Measurements from ENCODE around the gene WNT3A.

The WNT3A gene

DNA sequence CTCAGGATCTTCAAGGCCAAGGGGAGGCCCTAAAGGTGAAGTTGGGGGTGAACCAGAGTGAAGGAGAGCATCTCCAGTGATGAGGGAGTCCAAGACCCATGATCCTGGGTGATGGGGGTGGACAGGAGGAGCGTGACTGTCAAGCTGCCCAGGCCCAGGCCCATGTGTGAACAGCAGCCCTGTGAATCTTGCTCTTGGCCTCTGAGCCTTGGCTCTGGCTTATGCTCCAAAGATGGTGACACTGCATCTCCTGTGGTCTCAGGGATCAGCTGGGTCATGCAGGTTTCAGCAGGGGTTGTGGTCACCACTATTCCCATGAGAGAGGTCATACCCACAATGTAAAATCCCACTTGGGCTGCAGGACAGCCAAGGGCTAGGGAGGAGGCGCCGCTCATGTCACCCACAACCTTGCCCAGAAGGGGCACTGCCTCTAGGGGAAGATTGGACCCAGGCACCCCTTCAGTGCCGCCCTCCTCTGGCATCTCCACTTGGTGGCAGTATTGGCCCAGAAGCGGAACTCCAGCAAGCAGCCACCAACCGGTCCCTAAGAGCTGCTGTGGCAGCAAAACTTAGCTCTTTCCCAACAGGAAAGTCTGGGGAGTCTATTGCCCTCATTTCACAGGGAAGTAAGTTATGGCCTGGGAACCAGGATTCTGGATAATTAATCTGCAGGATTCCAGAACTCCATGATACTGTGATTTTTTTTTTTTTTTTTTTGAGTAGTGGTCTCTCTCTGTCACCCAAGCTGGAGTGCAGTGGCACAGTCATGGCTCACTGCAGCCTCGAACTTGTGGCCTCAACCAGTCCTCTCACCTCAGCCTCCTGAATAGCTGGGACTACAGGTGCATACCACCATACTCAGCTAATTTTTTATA lies 7.5 kb upstream of the WNT3A start:
- peak; percentile 87 to 90 (median 90) for DNase-seq

DNA sequence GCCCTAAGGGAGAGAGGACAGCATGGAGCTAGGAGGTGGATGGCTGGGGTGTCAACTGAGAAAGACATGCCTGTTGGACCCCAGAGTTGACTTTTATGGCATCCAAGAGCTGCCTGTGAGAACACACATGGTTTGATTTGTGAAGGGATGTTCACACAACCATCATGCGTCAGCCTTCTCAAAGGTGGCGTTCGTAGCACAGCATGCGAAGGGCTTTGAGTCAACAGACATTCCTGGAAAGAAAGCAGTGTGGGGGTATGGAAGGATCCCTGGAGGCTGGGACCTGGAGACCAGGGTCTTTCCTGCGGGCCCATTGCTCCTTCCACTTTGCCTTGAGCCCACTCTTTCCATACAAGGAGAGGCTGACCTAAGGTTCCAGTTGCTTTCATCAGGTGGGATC lies 6.4 kb upstream of the WNT3A start:
- DNase-seq: no peak

DNA sequence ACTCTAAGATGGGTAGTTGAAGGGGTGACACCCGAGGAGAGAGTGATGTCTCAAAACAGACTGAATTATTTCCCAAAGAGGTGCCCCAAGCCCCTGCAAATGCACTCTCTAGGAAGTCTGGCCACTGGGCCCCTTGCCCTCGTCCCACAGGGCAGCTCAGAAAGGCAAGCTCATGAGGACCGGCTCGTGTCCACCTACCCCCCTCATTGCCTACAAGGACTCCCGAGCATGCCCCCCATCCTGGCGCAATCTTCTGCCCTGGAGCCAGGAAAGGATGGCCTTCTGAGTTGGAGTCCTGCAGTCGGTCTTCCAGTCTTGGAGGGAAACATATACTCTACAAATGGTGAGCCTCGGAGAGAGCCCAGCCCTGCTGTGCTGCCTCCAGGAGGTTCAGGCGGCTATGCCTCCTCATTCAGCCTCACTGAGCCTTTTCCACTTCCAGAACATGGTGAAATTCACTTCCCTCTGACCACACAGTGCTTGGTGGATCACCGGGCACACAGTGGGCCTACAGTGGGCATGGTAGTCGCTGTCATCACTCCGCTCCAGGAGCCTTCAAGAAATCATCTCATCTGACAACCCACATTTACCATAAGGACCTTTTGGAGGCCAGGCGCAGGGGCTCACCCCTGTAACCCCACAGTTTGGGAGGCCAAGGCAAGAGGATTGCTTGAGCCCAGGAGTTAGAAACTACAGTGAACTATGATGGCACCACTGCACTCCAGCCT lies 5.8 kb upstream of the WNT3A start:
- DNase-seq: no peak

DNA sequence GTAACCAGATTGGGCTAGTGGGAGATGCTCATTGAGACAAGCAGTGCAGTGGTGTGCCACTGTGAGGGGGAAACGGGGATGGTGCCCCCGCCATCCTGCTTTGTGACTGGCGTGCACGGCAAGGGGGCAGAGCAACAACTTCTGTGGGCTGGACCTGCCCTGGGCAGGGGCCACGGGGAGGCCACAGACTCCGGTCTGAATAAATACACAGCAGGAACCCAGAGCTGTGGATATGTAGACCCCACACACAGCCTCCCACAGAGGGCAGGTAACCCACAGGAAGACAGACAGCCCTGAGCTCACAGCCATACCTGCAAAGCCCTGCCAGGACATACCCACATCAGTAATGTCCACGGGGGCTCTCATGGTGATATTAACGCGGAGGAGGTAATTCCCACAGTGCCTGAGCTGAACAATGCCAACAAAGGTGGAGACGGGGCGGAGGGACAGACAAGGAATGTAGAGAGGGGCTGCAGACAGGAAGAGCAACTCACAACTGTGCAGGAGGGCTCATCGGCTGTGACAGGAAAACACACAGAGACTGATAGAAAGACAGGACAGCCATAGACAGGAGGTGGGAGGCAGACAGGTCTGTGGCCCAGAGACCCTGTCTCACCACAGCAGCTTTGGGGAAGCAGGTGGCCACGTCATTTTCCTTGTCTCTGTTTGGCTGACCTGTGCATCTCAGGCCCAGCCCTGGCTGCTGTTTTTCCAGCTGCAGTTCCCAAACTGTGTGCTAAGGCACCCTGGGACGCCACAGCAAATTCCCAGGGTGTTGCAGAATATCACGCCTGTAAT lies 4.9 kb upstream of the WNT3A start:
- DNase-seq: no peak

DNA sequence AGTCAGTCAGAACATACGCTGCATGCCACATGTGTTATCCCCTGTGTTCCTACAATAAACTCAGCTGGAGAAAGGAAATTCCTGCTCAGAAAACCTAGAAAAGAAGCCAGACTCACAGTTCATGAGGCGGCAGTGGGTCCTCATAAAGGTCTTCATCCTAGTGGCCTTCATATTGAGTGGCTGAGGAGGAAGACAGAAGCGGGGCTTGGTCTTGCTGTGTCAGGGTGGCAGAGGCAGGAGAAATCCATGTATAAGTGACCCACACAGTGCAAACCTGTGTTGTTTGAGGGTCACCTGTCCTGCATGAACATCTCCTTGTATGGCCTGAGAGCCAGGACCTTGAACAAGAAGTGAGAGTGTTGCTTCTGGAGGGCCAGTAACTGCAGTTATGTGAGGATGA lies 4.0 kb upstream of the WNT3A start:
- DNase-seq: no peak

DNA sequence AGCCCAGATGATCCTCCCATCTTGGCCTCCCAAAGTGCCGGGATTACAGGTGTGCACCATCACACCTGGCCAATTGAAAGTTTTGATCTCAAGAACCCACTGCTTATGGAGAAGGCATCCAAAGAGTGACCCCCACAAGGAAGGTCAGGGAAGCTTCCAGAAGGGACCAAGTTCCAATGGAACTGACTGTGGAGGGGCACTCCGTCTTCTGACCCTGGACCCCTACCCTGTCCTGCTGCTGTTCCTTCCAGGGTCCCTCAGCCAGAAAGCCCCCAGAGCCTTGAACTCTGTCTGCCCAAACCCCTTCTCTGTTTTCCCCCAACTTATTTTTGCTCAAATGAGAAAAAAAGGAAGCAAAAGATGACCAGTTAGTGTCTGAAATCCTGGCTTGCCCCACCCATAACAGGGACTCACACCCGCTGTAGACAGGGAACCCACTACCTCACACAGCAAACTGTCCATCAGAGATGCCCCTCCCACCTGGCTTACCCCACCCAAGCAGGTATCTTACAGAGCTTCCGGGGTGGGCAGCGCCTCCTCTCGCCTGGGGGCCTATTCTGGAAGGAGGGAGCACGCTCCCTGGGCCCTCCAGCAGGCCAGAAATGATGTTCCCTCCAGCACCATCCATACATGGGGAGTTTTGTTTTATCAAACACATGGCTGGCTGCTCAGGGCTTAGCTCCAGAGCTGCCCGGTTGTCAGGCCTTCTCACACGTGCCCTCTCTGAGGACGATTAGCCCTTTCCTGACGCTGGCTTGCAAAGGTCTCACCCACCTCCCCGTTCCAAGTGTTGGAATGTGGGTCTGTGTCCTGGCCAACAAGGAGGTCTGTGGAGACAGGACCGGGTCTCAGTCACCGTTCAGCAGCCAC lies 3.1 kb upstream of the WNT3A start:
- no peak for DNase-seq

DNA sequence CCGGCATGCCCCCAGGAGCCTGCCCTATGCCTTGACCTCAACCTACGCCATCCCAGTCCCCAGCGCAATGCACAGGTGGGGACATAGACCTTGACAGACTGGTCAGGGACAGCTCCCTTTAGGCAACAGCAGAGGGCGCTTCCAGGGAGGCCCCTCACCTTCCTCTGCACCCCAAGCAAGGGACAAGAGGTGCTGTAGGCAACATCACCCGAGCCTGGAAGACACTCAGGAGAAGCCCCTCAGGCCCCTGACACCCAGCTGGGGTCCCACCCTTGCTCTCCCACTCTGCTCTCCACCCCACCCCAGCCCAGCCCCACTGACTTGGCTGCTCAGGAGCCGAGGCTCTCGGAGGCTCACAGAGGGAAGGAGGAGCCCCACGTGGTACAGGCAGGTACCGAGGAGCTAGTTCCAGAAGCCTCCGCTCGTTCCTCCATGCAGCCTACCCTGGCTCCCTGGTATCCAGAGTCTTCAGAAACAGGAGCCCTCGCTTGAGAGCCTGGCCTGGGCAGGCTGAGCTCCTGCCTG lies 2.4 kb upstream of the WNT3A start:
- DNase-seq: peak in 2 of 3 donors; percentile 14 to 36

DNA sequence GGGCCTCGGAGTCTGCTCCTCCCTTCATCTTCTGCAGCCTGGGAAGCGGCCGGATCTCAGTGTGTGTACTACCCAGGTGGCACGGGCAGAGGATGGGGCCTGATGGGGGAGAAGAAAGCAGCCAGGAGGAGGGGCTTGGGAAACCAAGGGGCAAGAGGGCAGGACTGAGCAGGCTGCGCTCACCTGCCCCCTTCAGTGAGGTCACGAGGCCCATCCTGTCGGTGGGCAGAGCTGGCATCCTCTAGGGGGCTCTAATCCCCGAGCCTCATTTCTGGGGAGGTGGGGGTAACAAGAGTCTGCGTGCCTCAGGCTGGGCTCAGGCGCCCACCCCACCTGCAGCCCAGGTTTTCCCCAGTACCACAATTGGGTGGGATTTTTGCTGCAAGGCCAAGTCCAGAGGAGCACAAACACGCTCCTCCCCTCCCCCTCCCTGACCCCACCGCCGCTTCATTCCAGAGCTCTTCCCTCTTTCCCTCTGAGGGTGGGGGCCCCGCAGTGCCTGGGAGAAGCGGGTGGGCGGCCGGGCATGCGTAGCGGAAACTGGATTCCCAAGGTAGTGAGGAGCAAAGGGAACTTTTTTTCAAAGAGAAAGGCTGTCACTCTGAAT lies 1.8 kb upstream of the WNT3A start:
- no peak for DNase-seq

DNA sequence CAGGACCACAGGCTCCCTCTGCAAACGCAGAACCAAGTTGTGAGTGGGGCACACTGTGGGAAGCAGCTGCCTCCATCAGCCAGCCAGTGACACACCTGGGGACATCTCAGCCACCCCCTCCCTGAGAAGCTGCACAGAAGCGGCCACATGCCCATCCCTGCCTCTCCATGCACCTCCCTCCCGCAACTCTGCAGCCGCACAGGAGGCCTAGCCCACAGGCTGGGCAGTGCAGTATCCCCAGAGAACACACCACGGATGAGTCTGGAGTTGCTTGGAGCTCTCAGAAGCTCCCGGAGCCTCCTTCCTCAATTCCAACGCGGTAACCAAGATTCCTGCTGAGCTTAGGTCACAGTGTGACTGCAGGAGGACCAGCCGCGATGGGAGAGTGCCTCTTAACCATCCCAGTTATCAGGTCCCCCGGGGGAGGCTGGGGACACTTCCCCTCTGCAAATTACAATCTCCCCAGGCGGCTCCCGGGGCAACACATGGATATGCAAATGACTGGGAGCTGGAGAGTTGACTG lies 1.2 kb upstream of the WNT3A start:
- peak in 2 of 3 donors; percentile 22 to 25 for DNase-seq

DNA sequence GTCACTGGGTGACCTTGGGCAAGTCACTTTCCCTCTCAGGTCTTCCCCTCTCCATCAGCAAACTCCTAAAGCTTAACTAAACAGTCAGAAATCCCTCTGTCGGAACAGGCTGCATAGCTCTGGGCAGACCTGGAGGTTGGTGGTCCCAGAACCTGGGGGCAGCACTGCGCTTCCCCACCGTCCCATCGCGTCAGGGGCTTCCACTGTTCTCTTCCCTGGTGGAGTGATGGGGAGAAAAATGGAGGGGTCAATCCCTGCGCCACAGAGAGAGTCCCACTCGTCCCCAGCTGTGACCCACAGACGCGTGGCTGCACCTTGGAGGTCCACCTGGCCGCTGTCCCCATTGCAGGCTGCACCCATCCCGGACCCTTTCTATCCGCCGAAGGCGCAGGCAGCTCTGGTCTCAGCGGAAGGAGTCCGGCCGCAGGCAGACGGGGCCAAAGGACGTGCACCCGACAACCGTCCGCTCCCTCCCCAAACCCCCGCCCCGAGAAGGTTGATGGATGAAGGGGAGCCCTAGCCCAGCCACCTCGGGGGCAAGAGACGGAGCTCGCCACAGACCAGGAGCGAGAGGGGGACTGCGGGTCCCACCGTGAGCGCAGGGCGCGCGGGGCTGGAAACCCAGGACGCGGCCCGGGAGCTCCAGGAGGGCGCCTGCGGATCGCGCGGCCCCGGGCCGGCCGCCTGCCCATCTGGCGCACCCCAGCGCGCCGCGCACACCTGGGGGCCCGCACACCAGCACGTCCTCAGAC lies 588 bp upstream of the WNT3A start:
- no peak for DNase-seq

DNA sequence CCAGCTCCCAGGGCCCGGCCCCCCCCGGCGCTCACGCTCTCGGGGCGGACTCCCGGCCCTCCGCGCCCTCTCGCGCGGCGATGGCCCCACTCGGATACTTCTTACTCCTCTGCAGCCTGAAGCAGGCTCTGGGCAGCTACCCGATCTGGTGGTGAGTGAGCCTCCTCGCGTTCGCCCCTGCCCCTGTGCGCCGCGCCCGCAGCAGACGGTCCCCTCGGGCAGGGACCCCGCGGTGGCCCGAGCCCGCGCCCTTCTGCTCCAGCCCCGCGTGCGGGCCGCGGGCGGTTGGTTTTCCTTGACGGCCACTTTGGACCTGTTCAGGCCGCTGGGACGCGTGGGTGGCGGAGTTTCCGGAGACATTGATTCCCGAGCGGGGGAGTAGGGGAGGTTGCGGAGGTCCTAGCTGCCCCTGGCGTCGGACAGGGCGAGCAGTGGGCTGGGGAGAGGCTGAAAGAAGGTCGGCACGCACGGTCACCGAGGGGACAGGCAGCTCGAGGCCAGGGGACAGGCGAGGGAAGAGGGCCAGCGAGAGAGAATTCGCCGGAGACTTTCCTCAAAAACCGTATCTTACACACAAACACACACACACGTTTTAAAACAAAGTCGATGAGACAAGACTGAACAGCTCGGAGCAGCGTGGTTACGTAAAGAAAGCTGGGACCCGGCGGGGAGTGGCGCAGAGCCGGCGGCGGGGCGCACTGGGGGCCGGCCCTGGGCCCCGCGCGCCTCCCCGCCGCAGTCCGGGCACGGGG lies 427 bp downstream of the WNT3A start:
- DNase-seq: peak in 1 of 3 donors; percentile 27

DNA sequence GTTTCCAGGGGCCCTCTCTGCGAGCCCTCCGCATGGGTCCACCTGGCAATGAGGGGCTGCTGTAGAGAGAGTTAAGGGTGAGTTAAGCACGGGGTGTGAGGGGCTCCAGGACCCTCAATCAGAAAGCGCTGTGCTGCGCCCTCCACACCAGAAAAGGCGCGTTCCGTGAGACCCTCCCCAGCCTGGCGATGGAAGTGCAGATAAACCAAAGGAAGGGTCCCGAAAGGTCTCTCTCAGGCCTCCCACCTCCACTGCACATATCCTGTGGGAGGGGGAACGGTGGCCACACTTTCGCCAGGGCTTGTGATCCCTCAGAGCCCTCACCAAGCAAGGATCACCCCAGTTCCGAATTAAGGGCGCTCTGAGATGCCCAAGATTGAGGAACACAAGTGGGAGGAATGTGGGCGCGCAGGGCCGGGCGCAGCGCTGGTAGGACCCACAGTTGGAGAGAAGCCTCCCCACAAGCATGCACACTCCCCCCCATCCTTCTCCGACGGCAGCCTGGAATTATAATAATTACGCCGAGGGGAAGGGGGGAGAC lies 1.1 kb downstream of the WNT3A start:
- no peak for DNase-seq

DNA sequence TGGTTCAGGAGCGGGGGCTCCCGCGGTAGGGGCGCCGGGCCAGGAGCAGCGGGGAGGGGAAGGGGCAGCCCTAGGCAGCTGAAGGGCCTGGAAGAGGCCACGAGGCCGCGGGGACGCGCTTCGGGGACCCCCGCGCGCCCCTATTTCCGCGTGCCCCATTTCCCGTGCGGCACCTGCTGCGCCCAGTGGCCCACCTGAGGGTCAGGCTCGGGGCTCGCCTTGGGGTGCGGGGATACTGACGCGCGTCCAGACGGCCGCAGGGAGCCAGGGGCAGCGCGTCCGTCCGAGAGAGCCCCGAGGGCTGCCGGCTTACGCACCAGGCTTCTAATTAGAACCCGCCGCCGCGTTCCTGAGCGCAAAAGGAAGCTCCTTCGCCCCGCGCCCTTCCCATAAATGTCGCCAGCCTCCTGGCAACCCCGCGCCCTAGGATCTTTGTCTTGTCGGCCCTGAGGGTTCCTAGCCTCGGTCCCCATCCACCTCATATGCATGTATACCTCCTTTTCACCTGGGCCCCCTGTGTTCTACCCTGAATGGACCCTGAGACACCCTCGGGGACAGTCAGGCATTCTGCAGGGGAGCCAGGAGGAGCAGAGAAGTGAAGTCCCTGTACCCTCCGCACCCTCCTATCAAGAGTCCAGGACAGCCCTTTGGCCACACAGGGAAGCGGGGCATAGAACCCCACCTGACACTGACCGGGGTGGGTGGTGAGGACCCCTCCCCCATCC lies 1.8 kb downstream of the WNT3A start:
- DNase-seq: no peak

DNA sequence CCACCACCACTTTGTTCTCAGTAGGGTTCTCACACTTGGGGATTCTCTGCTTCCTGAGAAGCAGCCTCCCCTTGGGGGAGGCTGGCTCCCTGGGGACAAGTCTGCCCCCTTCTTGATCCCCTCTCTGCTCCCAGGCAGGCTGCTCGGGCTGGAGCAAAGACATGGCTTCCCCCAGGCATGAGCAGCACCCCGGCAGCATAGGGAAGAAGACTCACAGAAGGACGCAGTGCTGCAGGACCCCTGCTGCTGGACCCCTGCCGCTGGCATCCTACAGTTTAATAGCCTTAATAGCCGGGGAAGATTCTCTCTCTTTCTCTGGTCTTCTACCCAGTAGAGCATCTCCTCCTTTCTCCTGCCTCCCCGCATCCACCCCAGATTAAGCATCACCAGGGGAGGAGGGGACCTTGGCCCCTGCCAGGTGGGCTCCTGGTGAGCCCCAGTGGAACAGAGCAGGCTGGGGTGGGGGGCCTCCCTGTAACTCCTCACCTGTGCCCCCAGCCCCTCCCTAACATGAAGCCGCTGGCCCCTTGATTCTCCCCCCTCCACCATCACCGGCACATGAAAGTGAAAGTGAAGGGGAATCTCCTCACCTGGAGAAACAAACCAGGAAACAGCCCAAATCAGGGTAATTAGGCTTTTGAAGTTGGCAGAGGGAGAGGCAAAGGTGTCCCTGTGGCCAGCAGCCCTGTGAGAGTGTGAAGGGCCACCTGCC lies 2.5 kb downstream of the WNT3A start:
- DNase-seq: no peak

DNA sequence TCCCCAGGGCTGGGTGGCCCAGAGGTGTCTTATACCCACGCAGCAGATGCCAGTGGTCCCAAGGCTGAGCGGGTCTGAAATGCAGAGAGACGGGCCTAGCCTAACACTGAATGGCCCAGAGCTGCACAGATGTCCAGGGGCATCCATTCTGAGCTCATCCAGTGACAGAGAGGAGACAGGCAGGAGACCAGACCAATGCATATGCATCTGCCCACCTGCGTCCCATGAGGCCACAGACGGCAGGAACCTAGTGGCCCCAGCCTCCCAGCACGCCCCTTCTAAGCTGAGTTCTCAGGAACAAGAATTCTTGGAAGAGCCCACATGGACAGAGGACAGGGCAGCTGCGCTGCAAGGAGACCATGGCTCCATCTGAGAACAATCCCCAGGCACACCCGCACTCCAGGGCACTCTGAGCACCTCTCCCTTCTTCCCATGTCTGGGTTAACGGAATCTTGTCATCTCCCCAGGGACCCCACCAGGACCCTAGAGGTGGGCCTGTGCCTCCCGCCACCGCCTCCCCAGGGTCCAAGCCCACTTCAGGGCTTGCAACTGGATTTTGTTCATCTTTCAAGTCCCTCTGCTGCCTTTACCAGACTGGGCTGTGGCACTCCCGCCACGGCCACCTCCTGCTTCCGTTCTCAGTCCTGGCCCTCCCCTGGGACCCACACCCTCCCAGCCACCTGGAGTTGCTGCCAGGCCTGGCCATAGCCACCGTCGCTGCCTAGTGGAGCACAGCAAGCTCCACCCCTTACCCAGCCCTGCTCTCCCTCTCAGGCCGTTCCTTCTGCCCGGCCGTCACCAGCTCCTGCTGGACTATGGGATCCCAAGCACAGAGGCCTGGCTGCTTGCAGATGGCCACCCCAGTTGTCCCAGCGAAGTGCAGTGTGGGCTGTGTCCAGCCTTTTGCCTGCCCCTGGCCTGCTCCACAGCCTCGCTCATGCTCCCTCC lies 3.3 kb downstream of the WNT3A start:
- no peak for DNase-seq

DNA sequence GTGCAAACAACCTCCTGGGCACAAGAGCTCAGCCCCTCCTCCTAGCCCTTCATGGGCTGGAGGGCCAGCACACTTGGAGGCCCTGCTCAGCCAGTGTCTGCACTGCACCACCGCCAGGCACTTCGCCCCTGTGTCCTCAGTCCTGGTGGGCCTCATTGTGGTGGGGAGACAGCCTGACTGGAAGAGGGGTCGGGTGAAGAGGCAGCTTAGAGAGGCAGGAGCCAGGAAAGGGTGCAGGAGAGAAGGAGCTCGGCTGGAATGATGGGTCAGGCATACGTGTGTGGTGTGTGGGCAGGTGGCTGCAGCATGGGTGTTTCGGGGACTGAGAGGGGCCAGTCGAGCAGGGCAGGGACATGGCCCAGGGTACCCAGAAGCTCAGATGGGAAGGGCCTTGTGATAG lies 4.1 kb downstream of the WNT3A start:
- DNase-seq: no peak

DNA sequence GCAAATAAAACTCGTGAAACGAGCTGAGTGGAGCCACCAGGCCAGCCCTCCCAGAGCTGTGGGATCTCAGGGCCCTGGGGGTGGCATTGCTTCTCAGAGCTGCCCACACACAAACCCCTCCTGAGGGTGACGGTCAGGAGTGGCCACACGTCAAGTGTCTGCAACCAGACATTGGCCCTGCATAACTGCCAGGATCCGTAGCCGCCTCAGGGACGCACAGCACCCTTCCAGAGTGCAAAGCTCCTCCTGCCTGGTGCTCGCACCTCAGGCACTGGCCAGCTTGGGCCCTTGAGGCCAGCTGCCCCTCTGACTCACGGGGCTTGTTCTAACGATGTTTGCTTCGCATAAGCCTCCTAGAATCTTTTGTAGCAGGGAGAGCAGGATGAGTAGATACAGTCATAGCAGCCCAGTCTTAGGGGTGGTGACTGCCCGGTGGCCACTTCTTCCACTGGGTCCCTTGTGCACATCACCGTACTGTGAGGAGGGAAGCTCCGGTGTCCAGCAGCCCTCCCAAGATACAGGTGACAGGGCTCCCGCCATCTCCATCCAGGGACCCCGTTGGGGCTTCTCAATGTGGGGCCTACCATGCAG lies 5.0 kb downstream of the WNT3A start:
- no peak for DNase-seq

Measured in suppressor macrophage treated with lipopolysaccharide for 1 hour (primary cell).